GM12878 (cell line): ENCODE results near the gene LAMA2. TPM values are rescaled to one million over a fixed set of nuclear protein-coding genes. Genes with fewer than 3 reads are reported as not detected.

Experiments used
- ATAC-seq: fragments of 200-7000 bp; cut with Tn5 transposase; 3 replicates; pipeline ENCODE4 v1.9.1; 2020; ENCODE audit warnings: mild to moderate bottlenecking, moderate library complexity
- BruUV-seq: library from RNA; stranded (reverse); fragments of 400-500 nt; replicated peaks from 2 replicates; lab custom pipeline; 2021; lab: Mats Ljungman, UMichigan
- CTCF ChIA-PET: fragments of 300-600 bp; sonication (Branson Sonifier 250); formaldehyde crosslinking; extraction: SDS; loops from one replicate; lab custom pipeline; 2021; ENCODE audit warnings: inconsistent platforms; lab: Yijun Ruan, JAX
- POLR2A ChIA-PET: fragments of 350-600 bp; formaldehyde crosslinking; extraction: SDS; loops from one replicate; lab custom pipeline; 2021; ENCODE audit warnings: inconsistent platforms; lab: Charles Lee
- RAD21 ChIA-PET: fragments of 300-600 bp; sonication (Branson Sonifier 250); formaldehyde crosslinking; loops from one replicate; lab custom pipeline; 2023; ENCODE audit warnings: antibody characterized with exemption; ENCODE audit not compliant: unreplicated experiment; lab: Charles Lee
- SMC1A ChIA-PET: fragments of 300-600 bp; sonication (Branson Sonifier 250); formaldehyde crosslinking; loops from one replicate; lab custom pipeline; 2023; ENCODE audit not compliant: unreplicated experiment, uncharacterized antibody; lab: Charles Lee
- DNase-seq: peaks from one replicate; pipeline ENCODE4 v3.0.0-alpha.2; 2011; ENCODE audit warnings: low read depth, low spot score
- FAIRE-seq: peaks from 3 replicates; lab custom pipeline; 2011; peaks lifted over from hg19 to GRCh38; lab: Jason Lieb, UNC
- H2AFZ ChIP-seq: 2 replicates; pipeline ENCODE4 v1.6.0; 2011; ENCODE audit warnings: low read depth, low read length, control low read depth; ENCODE audit not compliant: control insufficient read depth
- H3K27ac ChIP-seq: 2 replicates; pipeline ENCODE4 v1.5.1; 2011; ENCODE audit warnings: control low read depth; ENCODE audit not compliant: control insufficient read depth, insufficient read depth
- H3K27me3 ChIP-seq, 2 experiments: replicated peaks in 1 of 2; 2 replicates each; pipeline versions ENCODE4 v1.6.0 to v1.6.1; 2011; ENCODE audit warnings: low read length in 1 of 2; ENCODE audit not compliant: control insufficient read depth in 2 of 2, insufficient read depth in 2 of 2
- H3K36me3 ChIP-seq, 2 experiments: 2 replicates each; pipeline ENCODE4 v1.5.1; 2011; ENCODE audit warnings: low read length in 1 of 2; ENCODE audit not compliant: control insufficient read depth in 2 of 2, insufficient read depth in 2 of 2
- H3K4me1 ChIP-seq: 2 replicates; pipeline ENCODE4 v1.6.1; 2011; ENCODE audit warnings: mild to moderate bottlenecking, low read length, moderate library complexity, mixed read lengths; ENCODE audit not compliant: control insufficient read depth, insufficient read depth
- H3K4me2 ChIP-seq: 2 replicates; pipeline ENCODE4 v1.6.0; 2011; ENCODE audit warnings: control low read depth; ENCODE audit not compliant: control insufficient read depth, insufficient read depth
- H3K4me3 ChIP-seq: fragments of 200-600 bp; sonication (generic); 2 replicates; pipeline ENCODE4 v1.5.1; 2016
- H3K79me2 ChIP-seq: 2 replicates; pipeline ENCODE4 v1.6.0; 2011; ENCODE audit warnings: low read length; ENCODE audit not compliant: control insufficient read depth, insufficient read depth
- H3K9ac ChIP-seq: 2 replicates; pipeline ENCODE4 v1.8.0; 2011; ENCODE audit warnings: low read length, control low read depth, mixed read lengths; ENCODE audit not compliant: control insufficient read depth, insufficient read depth
- H3K9me3 ChIP-seq: replicated peaks from 3 replicates; pipeline ENCODE4 v1.5.1; 2011; ENCODE audit warnings: mild to moderate bottlenecking, low read length; ENCODE audit not compliant: control insufficient read depth, insufficient read depth
- H4K20me1 ChIP-seq: 2 replicates; pipeline ENCODE4 v1.6.0; 2011; ENCODE audit not compliant: control insufficient read depth, insufficient read depth
- CEBPB ChIP-seq, 2 experiments: fragments of 150-350 bp in 1 of 2; IDR thresholded peaks; 2 replicates each; pipeline ENCODE4 v1.6.1; 2012 to 2014; ENCODE audit warnings: low read depth in 2 of 2, low read length in 2 of 2, borderline replicate concordance in 1 of 2, inconsistent platforms in 1 of 2
- ETV6 ChIP-seq, 2 experiments: fragments of 450-650 bp in 1 of 2; IDR thresholded peaks in 1 of 2; conservative IDR thresholded peaks in 1 of 2; 2 replicates each; pipeline ENCODE4 v1.6.1; 2014; ENCODE audit warnings: antibody characterized with exemption in 1 of 2, borderline replicate concordance in 1 of 2, low read depth in 1 of 2, mild to moderate bottlenecking in 1 of 2, moderate library complexity in 1 of 2
- FOXK2 ChIP-seq: fragments of 450-650 bp; IDR thresholded peaks from 2 replicates; pipeline ENCODE4 v1.6.1; 2017; ENCODE audit warnings: mild to moderate bottlenecking, moderate library complexity
- GABPA ChIP-seq: IDR thresholded peaks from 2 replicates; pipeline ENCODE4 v1.6.1; 2014; ENCODE audit warnings: antibody characterized with exemption, low read depth, mild to moderate bottlenecking, inconsistent platforms
- IKZF1 ChIP-seq: fragments of 450-650 bp; conservative IDR thresholded peaks from 2 replicates; pipeline ENCODE4 v1.6.1; 2017; ENCODE audit warnings: antibody characterized with exemption, mild to moderate bottlenecking
- IRF5 ChIP-seq: fragments of 450-650 bp; IDR thresholded peaks from 2 replicates; pipeline ENCODE4 v1.6.1; 2017; ENCODE audit warnings: borderline replicate concordance
- JUND ChIP-seq: IDR thresholded peaks from 2 replicates; pipeline ENCODE4 v1.6.1; 2012; ENCODE audit warnings: low read depth, mild to moderate bottlenecking, low read length, improper control_type of control experiment, moderate library complexity
- LARP7 ChIP-seq: fragments of 450-650 bp; IDR thresholded peaks from 2 replicates; pipeline ENCODE4 v1.6.1; 2017; ENCODE audit warnings: mild to moderate bottlenecking
- MXI1 ChIP-seq: fragments of 150-350 bp; IDR thresholded peaks from 2 replicates; pipeline ENCODE4 v1.6.1; 2011; ENCODE audit warnings: low read depth, mild to moderate bottlenecking, inconsistent platforms, low read length, improper control_type of control experiment
- MYB ChIP-seq: fragments of 150-350 bp; IDR thresholded peaks from 2 replicates; pipeline ENCODE4 v1.6.1; 2014; ENCODE audit warnings: mild to moderate bottlenecking, low read depth, low read length, borderline replicate concordance
- SIN3A ChIP-seq: IDR thresholded peaks from 2 replicates; pipeline ENCODE4 v1.6.1; 2012; ENCODE audit warnings: low read depth, low read length, improper control_type of control experiment
- ZBTB40 ChIP-seq: fragments of 450-650 bp; IDR thresholded peaks from 2 replicates; pipeline ENCODE4 v1.6.1; 2016; ENCODE audit warnings: mild to moderate bottlenecking, moderate library complexity, borderline replicate concordance
- ZNF687 ChIP-seq: fragments of 450-650 bp; IDR thresholded peaks from 2 replicates; pipeline ENCODE4 v1.6.1; 2017; ENCODE audit warnings: mild to moderate bottlenecking, moderate library complexity
- WGBS: methylation state at CpG from one replicate; pipeline ENCODE4 v1.1.6; 2016; ENCODE audit warnings: low lambda C conversion rate; ENCODE audit not compliant: insufficient replicate concordance, insufficient coverage; ENCODE audit errors: missing lambda C conversion rate; 5-methylcytosine and 5-hydroxymethylcytosine counted together
- in situ Hi-C: fragments of 300-500 bp; cut with MboI; formaldehyde crosslinking; loops from 9 replicates; pipeline ENCODE4 v1.14.3; 2018; ENCODE audit warnings: mixed read lengths
- intact Hi-C: fragments of 100-400 bp; cut with micrococcal nuclease; formaldehyde crosslinking; loops from one replicate; pipeline ENCODE4 v1.14.2; 2022; ENCODE audit not compliant: unreplicated experiment
- polyA plus RNA-seq, 11 experiments: library from polyadenylated mRNA; depleted of rRNA in 4 of 11; unstranded in 6 of 11; stranded (reverse) in 5 of 11; fragments of >200 nt; fragmentation: Nextera tagmentation in 4 of 11; fragmentation: Illumina TruSeq in 1 of 11; extraction: Ambion mirVana in 4 of 11; extraction: Trizol in 1 of 11; gene quantifications; 1 replicate in 1 of 11; 2 replicates in 10 of 11; pipeline versions ENCODE4 v1.2.1 to v1.2.3, GENCODE V29; 2011 to 2016; ENCODE audit warnings: inconsistent platforms in 2 of 11, missing spikeins in 2 of 11, low read depth in 1 of 11
- total RNA-seq, 4 experiments: library from RNA; depleted of rRNA in 3 of 4; stranded (reverse); fragments of >200 nt in 3 of 4; fragmentation: Illumina TruSeq in 1 of 4; extraction: Trizol in 1 of 4; gene quantifications; 2 replicates each; pipeline versions ENCODE4 v1.2.1 to v1.2.3, GENCODE V29; 2013 to 2021
- TF ChIP-seq, protein P1 (sequence below): IDR thresholded peaks from 2 replicates; pipeline ENCODE4 v1.6.1; 2011; ENCODE audit warnings: low read depth, mild to moderate bottlenecking, low read length, moderate library complexity, borderline replicate concordance; ENCODE audit errors: extremely low read depth

LAMA2 gene
- total and polyA plus RNA-seq, 10 of the 15 experiments (the other 5 are each of a cell fraction or from before 2014, with no cell fraction given), result 0.04 to 2.0 (median 0.37) TPM; not detected in 1

- SMC1A ChIA-PET, result no interaction called here
- 64% methylated on average over 5 of the region's 5 CpGs for WGBS
Measured at GRCh38 chr6:129324345-129324744, 441.4 kb downstream of the LAMA2 start.

More at GRCh38 chr6:129324345-129324744, 441.4 kb downstream of the LAMA2 start:
- Histone ChIP-seq H3K9ac (no peak overlapping the region), H3K9me3 (no peaks in the 10 kb centered on the region), H3K27ac (no peak overlapping the region), H3K4me2 (no peak overlapping the region)
- ATAC-seq, result no peak
- TF ChIP-seq LARP7 (no peak), MXI1 (no peak), ZBTB40 (no peak), FOXK2 (no peak), MYB (no peak), IRF5 (no peak), ETV6 (conservative IDR thresholded peaks at IDR 0.05 in 1 of 2, IDR thresholded peaks at IDR 0.05 in 1 of 2; ENCODE audit: borderline replicate concordance in 1 of 2, low read depth in 1 of 2) (no peak), IKZF1 (no peak), ZNF687 (no peak), GABPA (no peak), JUND (no peak), CEBPB (IDR thresholded peaks at IDR 0.05; ENCODE audit: borderline replicate concordance in 1 of 2, low read depth in 2 of 2, low read length in 2 of 2) (no peak), SIN3A (no peak)
- TF ChIP-seq, protein P1, sequence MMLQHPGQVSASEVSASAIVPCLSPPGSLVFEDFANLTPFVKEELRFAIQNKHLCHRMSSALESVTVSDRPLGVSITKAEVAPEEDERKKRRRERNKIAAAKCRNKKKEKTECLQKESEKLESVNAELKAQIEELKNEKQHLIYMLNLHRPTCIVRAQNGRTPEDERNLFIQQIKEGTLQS, result no peak
- TF ChIP-seq, all 136 proteins: peak for 0
- Histone ChIP-seq H3K4me1 (no peaks in the 10 kb centered on the region), H3K4me3 (no peak overlapping the region), H4K20me1 (no peaks in the 10 kb centered on the region), H3K27me3 (no peaks in the 10 kb centered on the region; a peak in 1 of 4 replicates), H2AFZ (no peak overlapping the region), H3K36me3 (no peaks in the 10 kb centered on the region), H3K79me2 (no peaks in the 10 kb centered on the region)
- POLR2A ChIA-PET, result no interaction called here
- in situ Hi-C loops, result no loop called here
- no peak for FAIRE-seq
- no TSS peak for BruUV-seq
- CTCF ChIA-PET, result no interaction called here
- no peak for DNase-seq
- intact Hi-C loops, result no loop called here
- RAD21 ChIA-PET, result no interaction called here
